Measurements from ENCODE around the gene RGS5.

RGS5 gene

DNA sequence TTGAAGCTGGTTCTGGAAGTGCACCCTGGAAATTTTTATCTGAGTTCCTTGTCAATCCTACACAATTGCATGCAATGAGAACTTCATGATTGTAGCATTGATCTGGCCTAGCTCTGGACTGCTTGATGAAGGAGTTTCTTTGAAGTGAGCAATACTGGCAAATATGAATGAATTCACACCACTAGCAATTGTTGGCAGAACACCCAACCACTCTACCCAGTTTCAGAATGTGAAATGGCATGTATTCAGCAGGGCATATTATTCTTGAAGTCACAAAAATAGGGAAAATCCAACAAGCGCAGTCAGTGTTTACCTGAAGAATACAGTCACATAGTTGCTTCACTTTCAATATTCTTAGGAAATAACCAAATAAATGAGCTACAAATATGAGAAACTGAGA is 57.3 kb downstream of the RGS5 start:
- no peak for DNase-seq (ENCODE audit: low read depth in 2 of 2)

GRCh38 chr1:163144418-163144817 is 58.3 kb downstream of the RGS5 start:
- no peak for DNase-seq (ENCODE audit: low read depth in 2 of 2)

- no peak for DNase-seq (ENCODE audit: low read depth in 2 of 2)
These were observed 60.6 kb downstream of the RGS5 start for GRCh38 chr1:163142152-163142551.

DNA sequence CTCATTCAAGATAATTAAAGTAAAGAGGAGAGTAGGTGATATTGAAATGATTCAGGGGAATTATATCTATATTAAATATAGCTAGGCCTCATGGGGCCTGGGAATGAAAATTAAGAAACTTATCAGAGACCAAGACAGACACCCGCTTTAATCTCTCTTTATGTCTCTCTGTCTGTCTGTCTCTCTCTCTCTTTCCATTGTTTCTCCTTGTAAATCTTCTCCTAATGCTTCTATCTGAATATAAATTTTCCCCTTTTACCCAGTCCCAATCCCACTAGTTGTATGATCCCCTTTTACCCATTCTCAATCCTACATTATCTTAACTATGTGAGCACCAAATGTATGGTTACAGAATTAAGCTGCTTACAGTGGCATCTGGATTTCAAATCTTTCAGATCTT is 61.2 kb downstream of the RGS5 start:
- no peak for DNase-seq (ENCODE audit: low read depth in 2 of 2)

- DNase-seq (ENCODE audit: low read depth in 2 of 2): no peak
These were observed 65.0 kb downstream of the RGS5 start for GRCh38 chr1:163137556-163138265.

DNA sequence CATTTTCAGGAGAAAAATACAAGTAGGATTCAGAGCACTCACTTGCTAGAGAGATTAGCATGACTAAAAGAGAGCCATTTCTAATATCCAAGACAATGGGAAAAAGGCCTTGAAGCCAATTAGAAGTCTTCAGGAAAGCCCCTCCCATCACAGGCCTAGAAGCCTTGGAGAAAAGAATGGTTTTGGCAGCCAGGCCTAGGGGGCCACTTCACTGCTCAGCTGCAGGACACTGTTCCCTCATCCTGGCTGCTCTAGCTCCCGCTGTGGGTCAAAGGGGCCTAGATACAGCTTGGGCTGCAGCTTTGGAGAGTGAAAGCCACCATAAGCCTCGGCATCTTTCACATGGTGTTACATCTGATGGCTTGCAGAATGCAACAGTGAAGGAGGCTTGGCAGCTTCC is 70.7 kb downstream of the RGS5 start:
- DNase-seq (ENCODE audit: low read depth in 2 of 2): no peak

DNA sequence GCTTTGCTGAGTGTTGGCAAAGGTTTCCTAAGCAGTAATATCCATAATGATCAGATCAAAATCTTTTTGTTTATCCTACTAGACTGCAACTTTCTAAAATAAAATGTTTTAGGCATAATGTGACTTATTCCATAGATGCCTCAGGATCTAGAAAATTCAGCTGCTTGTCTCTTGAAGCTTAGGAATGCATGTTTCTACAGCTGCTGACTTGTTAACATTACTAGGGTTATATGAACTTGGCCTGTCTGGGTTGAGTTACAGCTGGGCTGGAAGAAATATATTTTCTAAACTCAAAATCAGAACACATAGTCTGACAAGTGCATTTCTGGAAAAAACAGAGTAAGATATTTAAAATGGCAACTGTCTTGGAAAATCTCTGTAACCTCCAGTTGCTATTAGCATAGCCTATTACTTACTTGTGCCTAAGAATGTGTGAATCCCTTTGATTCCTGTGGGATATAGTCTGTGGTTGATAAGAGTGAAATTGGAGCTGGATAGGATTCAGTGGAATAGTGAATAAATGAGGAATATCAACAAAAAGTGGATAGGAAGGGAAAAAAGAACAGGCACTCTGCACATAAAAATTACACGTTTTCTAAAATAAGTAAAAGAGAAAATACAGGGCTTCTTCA is 72.4 kb downstream of the RGS5 start:
- no peak for DNase-seq (ENCODE audit: low read depth in 2 of 2)

DNA sequence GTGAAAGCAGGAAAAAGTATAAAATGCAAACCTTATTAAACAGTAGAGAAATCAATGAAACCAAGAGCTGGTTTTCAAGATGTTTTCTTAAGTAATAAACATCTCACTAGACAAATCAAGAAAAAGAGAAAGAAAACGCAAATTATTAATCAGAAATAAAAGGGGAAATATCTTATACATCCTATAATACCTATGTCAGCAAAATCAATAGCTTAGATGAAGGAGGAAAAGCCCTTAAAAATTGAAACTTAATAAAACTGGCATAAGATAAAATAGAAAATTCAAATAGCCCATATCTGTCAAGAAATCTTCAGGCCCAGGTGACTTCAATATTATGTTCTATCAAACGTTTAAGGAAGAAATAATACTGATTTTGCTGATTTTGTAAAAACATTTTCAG is 74.4 kb downstream of the RGS5 start:
- DNase-seq (ENCODE audit: low read depth in 2 of 2): no peak

GRCh38 chr1:163124812-163125211 is 77.9 kb downstream of the RGS5 start:
- no peak for DNase-seq (ENCODE audit: low read depth in 2 of 2)

DNA sequence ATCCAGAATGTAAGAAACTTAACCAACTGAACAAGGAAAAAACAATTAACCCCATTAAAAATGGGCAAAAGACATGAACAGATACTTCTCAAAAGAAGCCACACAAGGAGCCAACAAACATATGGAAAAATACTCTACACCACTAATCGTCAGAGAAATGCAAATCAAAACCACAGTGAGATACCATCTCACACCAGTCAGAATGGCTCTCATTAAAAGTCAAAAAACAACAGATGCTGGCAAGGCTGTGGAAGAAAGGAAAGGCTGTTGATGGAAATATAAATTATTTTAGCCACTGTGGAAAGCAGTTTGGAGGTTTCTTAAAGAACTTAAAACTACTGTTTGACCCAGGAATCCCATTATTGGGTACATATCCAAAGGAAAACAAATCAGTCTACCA is 82.3 kb downstream of the RGS5 start:
- no peak for DNase-seq (ENCODE audit: low read depth in 2 of 2)

GRCh38 chr1:163119707-163120106 is 83.0 kb downstream of the RGS5 start:
- no peak for DNase-seq (ENCODE audit: low read depth in 2 of 2)

DNA sequence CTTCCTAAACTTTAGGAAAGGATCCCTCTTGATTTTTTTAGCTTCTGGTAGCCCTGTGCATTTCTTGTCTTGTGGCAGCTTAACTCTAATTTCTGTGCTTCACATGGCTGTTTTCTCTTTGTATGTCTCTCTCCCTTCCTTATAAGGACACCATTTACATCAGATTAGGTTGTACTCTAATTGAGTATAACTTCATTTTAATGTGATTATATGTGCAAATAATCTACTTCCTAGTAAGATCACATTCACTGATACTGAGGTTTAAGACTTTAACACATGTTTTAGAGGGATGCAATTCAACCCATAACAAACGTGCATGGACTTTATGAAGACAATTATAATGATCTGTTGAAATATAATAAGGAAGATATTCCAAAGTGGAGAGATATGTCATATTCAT is 86.8 kb downstream of the RGS5 start:
- DNase-seq (ENCODE audit: low read depth in 2 of 2): no peak

DNA sequence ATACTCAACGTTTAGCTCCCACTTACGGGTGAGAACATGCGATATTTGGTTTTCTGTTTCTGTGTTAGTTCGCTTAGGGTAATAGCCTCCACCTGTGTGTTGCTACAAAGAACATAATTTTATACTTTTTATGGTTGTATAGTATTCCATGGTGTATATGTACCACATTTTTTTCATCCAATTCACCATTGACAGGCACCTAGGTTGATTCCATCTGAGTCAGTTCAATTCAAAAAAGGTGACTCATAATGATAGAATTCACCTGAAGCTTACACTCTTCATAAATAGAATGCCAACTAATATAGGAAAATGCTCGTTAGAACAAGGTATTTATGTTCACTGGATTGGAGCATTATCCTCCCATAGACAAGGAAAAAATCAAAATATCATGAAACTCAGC is 95.1 kb downstream of the RGS5 start:
- no peak for DNase-seq (ENCODE audit: low read depth in 2 of 2)

DNA sequence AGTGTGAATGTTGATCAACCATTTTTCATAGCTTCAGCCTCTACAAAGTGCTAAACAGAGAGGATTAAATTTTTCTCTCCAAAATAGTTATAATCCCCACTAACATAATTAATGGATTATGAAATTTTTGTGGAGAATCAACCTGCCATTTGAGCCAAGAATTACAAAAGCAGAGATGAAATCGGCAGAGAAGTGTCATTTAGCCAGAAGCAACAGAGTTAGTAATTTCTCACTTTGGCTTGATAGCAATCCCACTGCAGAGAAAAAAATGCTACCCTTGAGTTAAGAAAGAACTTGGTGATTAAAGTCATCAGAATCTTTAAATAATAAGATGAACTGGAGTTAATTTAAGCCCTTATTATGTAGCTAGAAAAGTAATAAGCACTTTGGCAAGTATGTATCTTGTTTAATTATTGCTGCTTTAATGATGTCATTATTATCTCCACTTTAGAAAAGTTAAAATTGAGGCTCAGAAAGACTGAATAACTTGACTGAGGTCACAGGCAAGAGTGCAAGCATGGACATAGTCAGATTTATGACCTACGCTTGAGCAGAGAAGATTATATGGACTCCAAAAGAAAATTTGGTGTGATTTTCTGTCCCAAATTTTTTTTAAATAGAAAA is 96.2 kb downstream of the RGS5 start:
- DNase-seq (ENCODE audit: low read depth in 2 of 2): no peak

DNA sequence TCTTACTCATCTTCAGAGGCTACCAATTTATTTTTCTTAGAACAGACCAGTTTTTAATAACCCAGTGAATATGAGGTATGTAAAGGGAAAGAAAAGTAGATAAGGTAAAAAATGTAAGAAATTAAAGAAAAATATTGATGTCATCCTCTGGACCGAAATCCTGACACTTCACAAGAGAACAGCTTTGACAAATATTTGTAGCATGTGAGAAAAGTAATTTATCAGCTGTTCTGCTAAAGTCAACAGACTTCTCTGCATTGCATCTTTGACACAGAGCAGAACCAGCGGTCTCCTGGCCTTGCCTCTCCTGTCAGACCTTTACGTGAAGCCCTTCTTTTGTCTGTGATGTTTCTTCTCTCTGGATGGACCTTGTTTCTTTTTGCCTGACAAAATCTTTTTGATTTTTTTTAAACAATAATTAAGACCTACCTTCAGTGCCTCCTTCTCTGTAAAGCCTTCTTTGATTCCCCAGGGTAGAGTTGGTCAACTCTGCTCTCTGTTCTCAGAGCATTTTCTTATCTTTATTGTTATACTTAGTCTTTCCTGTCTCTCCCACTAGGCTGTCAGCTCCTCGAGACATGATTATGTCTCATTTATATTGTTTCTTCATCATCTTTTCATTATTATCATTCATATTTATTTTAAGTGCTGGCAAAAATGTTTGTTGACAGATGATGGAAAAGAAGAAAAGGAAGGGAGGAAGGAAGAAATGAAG is 98.2 kb downstream of the RGS5 start:
- DNase-seq (ENCODE audit: low read depth in 2 of 2): no peak

GRCh38 chr1:163102590-163102989 is 100.1 kb downstream of the RGS5 start:
- no peak for DNase-seq (ENCODE audit: low read depth in 2 of 2)

DNA sequence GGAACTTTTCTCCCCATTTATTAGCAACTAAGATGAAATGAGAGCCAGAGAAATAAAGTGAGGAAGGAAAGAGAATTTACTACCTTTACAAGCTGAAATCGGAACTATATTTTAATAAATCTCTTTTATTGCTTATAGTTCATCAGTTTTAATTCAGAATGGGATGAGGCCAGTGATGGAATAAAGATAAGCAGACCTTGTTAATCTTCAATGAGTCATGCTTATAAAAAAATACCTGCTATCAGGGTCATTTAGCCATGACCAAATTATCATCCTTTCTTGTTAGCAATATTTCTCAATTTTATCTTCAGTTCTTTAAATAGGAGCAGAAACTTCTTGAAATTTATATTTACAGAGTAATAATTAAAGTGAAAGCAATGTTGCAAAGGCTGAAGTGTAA is 107.5 kb downstream of the RGS5 start:
- DNase-seq (ENCODE audit: low read depth in 2 of 2): no peak

- DNase-seq (ENCODE audit: low read depth in 2 of 2): no peak
These were observed 108.1 kb downstream of the RGS5 start for GRCh38 chr1:163094589-163094988.

- DNase-seq (ENCODE audit: low read depth in 2 of 2): no peak
These were observed 108.5 kb downstream of the RGS5 start for GRCh38 chr1:163094182-163094581.

- no peak for DNase-seq (ENCODE audit: low read depth in 2 of 2)
These were observed 109.1 kb downstream of the RGS5 start for GRCh38 chr1:163093579-163093978.

- DNase-seq (ENCODE audit: low read depth in 2 of 2): no peak
These were observed 109.5 kb downstream of the RGS5 start for GRCh38 chr1:163093169-163093568.

Data from stimulated activated CD8-positive, alpha-beta memory T cell treated with anti-CD3 and anti-CD28 coated beads, Interleukin-7, amount 100 ng/mL, for 4 hours (primary cell).